Activated gamma-delta T cell (primary cell): Measurements from ENCODE around the gene SNRNP35.
"Not testable (repeated sequence)": the region's sequence is repeated elsewhere in the genome, so short reads cannot be mapped to it uniquely, and the experiment has no call there.

ENCODE experiments used
- DNase-seq: peaks from one replicate; lab custom pipeline; 2025; lab: John Stamatoyannopoulos, UW

Gene SNRNP35

GRCh38 chr12:123488539-123489230 lies 30.7 kb downstream of the SNRNP35 start:
- no peak for DNase-seq

GRCh38 chr12:123489580-123489979 lies 31.6 kb downstream of the SNRNP35 start:
- no peak for DNase-seq

- DNase-seq = no peak
Measured at GRCh38 chr12:123490089-123490488, 32.1 kb downstream of the SNRNP35 start.

- DNase-seq = no peak
Measured at GRCh38 chr12:123491056-123491455, 33.1 kb downstream of the SNRNP35 start.

GRCh38 chr12:123491481-123491880 lies 33.5 kb downstream of the SNRNP35 start:
- no peak for DNase-seq

GRCh38 chr12:123492339-123493039 lies 34.5 kb downstream of the SNRNP35 start:
- DNase-seq = not testable (repeated sequence)

GRCh38 chr12:123494124-123494851 lies 36.3 kb downstream of the SNRNP35 start:
- DNase-seq = no peak

GRCh38 chr12:123497065-123497464 lies 39.1 kb downstream of the SNRNP35 start:
- DNase-seq = no peak

- DNase-seq = no peak
Measured at GRCh38 chr12:123498126-123498825, 40.3 kb downstream of the SNRNP35 start.

- DNase-seq = no peak
Measured at GRCh38 chr12:123499332-123499731, 41.4 kb downstream of the SNRNP35 start.

- no peak for DNase-seq
Measured at GRCh38 chr12:123502163-123502704, 44.3 kb downstream of the SNRNP35 start.

- DNase-seq = no peak
Measured at GRCh38 chr12:123506059-123506842, 48.3 kb downstream of the SNRNP35 start.

- no peak for DNase-seq
Measured at GRCh38 chr12:123506843-123507236, 48.9 kb downstream of the SNRNP35 start.

- DNase-seq = no peak
Measured at GRCh38 chr12:123512838-123513665, 55.1 kb downstream of the SNRNP35 start.

GRCh38 chr12:123513805-123514204 lies 55.9 kb downstream of the SNRNP35 start:
- DNase-seq = no peak

- not testable (repeated sequence) for DNase-seq
Measured at GRCh38 chr12:123514582-123515221, 56.8 kb downstream of the SNRNP35 start.

GRCh38 chr12:123516216-123516780 lies 58.4 kb downstream of the SNRNP35 start:
- DNase-seq = no peak
